K562 (cell line): Measurements from ENCODE around the gene IQCE. TPM values are rescaled to one million over a fixed set of nuclear protein-coding genes. Genes with fewer than 3 reads are reported as not detected.

Experiments
- DEAF1 ChIP-seq: fragments of 450-650 bp; formaldehyde crosslinking; IDR thresholded peaks from 2 replicates; pipeline ENCODE4 v1.4.0; 2020; ENCODE audit warnings: mild to moderate bottlenecking, moderate library complexity
- MAFG ChIP-seq: fragments of 450-650 bp; conservative IDR thresholded peaks from 2 replicates; pipeline ENCODE4 v1.6.1; 2016; ENCODE audit warnings: missing genetic modification characterization, missing compliant biosample characterization
- MAZ ChIP-seq, 2 experiments: fragments of 450-650 bp in 1 of 2; sonication (generic) in 1 of 2; formaldehyde crosslinking; IDR thresholded peaks in 1 of 2; conservative IDR thresholded peaks in 1 of 2; 2 replicates each; pipeline versions ENCODE4 v1.4.0 to v1.5.0; 2020; ENCODE audit warnings: mild to moderate bottlenecking in 1 of 2, missing genetic modification reagents in 1 of 2
- MED1 ChIP-seq: sonication (generic); formaldehyde crosslinking; IDR thresholded peaks from 2 replicates; pipeline ENCODE4 v1.8.1; 2023; ENCODE audit warnings: missing genetic modification reagents, borderline replicate concordance
- PCBP1 ChIP-seq: fragments of 200-400 bp; formaldehyde crosslinking; IDR thresholded peaks from 2 replicates; pipeline ENCODE4 v1.6.1; 2018; ENCODE audit warnings: mild to moderate bottlenecking, low read depth, low read length; ENCODE audit not compliant: poor library complexity, severe bottlenecking
- RHOXF2B ChIP-seq: fragments of 250-450 bp; sonication (Bioruptor Pico); conservative IDR thresholded peaks from 2 replicates; pipeline ENCODE4 v1.5.1; 2021
- SAFB ChIP-seq: fragments of 200-400 bp; formaldehyde crosslinking; IDR thresholded peaks from 2 replicates; pipeline ENCODE4 v1.6.1; 2017; ENCODE audit warnings: low read depth, low read length, borderline replicate concordance
- SMARCE1 ChIP-seq: fragments of 450-650 bp; IDR thresholded peaks from 2 replicates; pipeline ENCODE4 v1.7.1; 2016; ENCODE audit warnings: mild to moderate bottlenecking
- THAP12 ChIP-seq: fragments of 250-450 bp; sonication (Bioruptor Pico); IDR thresholded peaks from 2 replicates; pipeline ENCODE4 v1.9.0; 2021; ENCODE audit warnings: mild to moderate bottlenecking, inconsistent platforms
- ZBTB2 ChIP-seq: fragments of 450-650 bp; IDR thresholded peaks from 2 replicates; pipeline ENCODE4 v1.6.1; 2016; ENCODE audit warnings: antibody characterized with exemption
- ZMIZ1 ChIP-seq, 2 experiments: fragments of 150-350 bp in 1 of 2; IDR thresholded peaks; 2 replicates each; pipeline ENCODE4 v1.6.1; 2012 to 2016; ENCODE audit warnings: low read depth in 2 of 2, low read length in 2 of 2, mild to moderate bottlenecking in 1 of 2, moderate library complexity in 1 of 2
- ZNF282 ChIP-seq: sonication (generic); formaldehyde crosslinking; IDR thresholded peaks from 2 replicates; pipeline ENCODE4 v1.8.1; 2023; ENCODE audit warnings: missing genetic modification reagents
- ZNF699 ChIP-seq: fragments of 250-450 bp; sonication (Bioruptor Pico); IDR thresholded peaks from 2 replicates; pipeline ENCODE4 v1.8.0; 2021; ENCODE audit warnings: mild to moderate bottlenecking, moderate library complexity; ENCODE audit not compliant: insufficient replicate concordance
- polyA plus RNA-seq, 8 experiments: library from polyadenylated mRNA; depleted of rRNA in 4 of 8; stranded (reverse) in 5 of 8; unstranded in 3 of 8; fragments of >200 nt; fragmentation: Nextera tagmentation in 2 of 8; fragmentation: Illumina TruSeq in 1 of 8; extraction: Ambion mirVana in 2 of 8; extraction: Trizol in 1 of 8; gene quantifications; 2 replicates each; pipeline versions ENCODE4 v1.2.1 to v1.2.3, GENCODE V29; 2011 to 2014; ENCODE audit warnings: inconsistent platforms in 1 of 8, missing spikeins in 1 of 8
- total RNA-seq, 7 experiments: library from RNA; depleted of rRNA in 6 of 7; stranded (reverse); fragments of >200 nt in 6 of 7; fragmentation: Illumina TruSeq in 2 of 7; extraction: Trizol in 2 of 7; gene quantifications; 2 replicates each; pipeline versions ENCODE4 v1.2.1 to v1.2.3, GENCODE V29; 2011 to 2021; ENCODE audit warnings: low replicate concordance in 1 of 7

Gene IQCE
- total and polyA plus RNA-seq, 9 of the 15 experiments (the other 6 are each of a cell fraction or from before 2014, with no cell fraction given): 0.18 to 8.5 (median 4.2) TPM

- no peak for TF ChIP-seq ZMIZ1 (IDR thresholded peaks at IDR 0.05; ENCODE audit: low read depth in 2 of 2, low read length in 2 of 2)
- TF ChIP-seq ZNF282 (CRISPR knock-in tag): no peak
- TF ChIP-seq ZNF699: no peak
- TF ChIP-seq MED1 (CRISPR knock-in tag): no peak
- TF ChIP-seq THAP12 (CRISPR knock-in tag): no peak
- no peak for TF ChIP-seq MAFG (tag)
- no peak for TF ChIP-seq SMARCE1
- TF ChIP-seq PCBP1: no peak
- no peak for TF ChIP-seq SAFB
- no peak for TF ChIP-seq RHOXF2B
- no peak for TF ChIP-seq ZBTB2
- TF ChIP-seq MAZ (CRISPR knock-in tag; conservative IDR thresholded peaks at IDR 0.05 in 1 of 2, IDR thresholded peaks at IDR 0.05 in 1 of 2): no peak
- no peak for TF ChIP-seq DEAF1 (CRISPR knock-in tag)
These were observed 34.4 kb downstream of the IQCE start (continued) for GRCh38 chr7:2593036-2593727.
